ENCODE results near the gene HIF3A.
"Not testable (repeated sequence)": the region's sequence is repeated elsewhere in the genome, so short reads cannot be mapped to it uniquely, and the experiment has no call there.

The HIF3A gene

GRCh38 chr19:46365561-46365960, 68.7 kb downstream of the HIF3A start:
- no peak for DNase-seq

DNA sequence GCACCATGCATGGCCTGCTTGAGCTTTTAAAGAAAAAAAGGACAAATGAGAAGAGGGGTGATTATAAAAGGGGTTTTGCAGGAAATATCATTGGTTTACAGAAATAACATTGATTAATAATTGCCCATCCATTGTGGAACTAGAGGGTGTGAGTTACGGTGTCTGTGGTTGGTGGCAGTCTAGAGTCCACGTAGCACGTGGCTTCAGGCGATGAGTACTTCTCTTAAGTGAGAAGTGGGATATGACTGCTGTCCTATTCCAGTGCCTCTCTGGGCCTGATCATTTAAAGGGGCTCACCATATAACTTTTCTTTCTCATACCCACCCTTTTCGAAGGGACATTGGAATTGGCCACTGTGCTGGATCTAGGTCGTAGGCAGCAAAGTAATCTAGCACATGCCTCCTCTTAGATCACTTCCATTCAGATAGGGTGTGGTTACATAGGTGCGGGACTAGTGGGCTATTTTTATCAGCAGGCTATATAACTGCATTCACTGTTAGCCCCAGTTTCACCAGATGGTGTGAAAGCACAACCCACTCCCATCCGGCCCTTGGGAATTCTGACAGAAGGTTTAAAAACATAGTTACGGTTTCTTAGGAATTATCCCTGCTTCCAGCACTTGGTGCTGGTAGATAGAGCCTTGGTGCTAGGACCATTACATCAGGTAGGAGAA, 69.9 kb downstream of the HIF3A start:
- DNase-seq, result no peak

GRCh38 chr19:46367426-46367825, 70.6 kb downstream of the HIF3A start:
- DNase-seq, result no peak

DNA sequence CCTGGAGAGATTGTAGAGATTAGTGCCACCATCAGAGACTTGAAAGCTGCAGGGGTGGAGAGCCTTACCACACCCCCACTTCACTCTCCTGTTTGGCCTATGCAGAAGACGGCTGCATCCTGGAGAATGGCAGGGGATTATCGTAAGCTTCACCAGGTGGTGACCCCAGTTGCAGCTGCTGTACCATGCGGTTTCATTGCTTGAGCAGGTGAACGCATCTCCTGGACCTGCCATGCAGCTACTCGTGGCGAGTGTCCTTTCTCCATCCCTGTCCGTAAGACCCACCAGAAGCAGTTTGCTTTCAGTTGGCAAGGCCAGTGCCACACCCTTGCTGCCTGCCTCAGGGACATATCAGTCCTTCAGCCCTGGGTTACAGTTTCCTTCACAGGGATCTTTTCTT, 71.3 kb downstream of the HIF3A start:
- DNase-seq, result no peak

DNA sequence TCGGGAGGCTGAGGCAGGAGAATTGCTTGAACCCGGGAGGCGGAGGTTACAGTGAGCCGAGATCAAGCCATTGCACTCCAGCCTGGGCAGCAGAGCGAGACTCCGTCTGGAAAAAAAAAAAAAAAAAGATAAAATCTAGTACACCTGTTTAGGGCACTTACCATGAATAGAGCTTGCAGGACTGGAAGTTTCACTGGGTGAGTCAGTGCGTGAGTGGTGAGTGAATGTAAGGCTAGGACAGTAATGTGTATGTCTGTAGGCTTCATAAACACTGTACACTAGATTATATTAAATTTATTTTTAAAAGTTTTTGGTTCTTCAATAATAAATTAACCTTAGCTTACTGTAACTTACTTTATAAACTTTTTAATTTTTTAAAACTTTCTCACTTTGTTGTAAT, 73.0 kb downstream of the HIF3A start:
- no peak for DNase-seq

GRCh38 chr19:46371371-46371901, 74.6 kb downstream of the HIF3A start:
- DNase-seq, result no peak

GRCh38 chr19:46372901-46373490, 76.2 kb downstream of the HIF3A start:
- no peak for DNase-seq

GRCh38 chr19:46373491-46374359, 76.9 kb downstream of the HIF3A start:
- DNase-seq, result no peak

GRCh38 chr19:46374536-46375475, 78.0 kb downstream of the HIF3A start:
- DNase-seq, result no peak

DNA sequence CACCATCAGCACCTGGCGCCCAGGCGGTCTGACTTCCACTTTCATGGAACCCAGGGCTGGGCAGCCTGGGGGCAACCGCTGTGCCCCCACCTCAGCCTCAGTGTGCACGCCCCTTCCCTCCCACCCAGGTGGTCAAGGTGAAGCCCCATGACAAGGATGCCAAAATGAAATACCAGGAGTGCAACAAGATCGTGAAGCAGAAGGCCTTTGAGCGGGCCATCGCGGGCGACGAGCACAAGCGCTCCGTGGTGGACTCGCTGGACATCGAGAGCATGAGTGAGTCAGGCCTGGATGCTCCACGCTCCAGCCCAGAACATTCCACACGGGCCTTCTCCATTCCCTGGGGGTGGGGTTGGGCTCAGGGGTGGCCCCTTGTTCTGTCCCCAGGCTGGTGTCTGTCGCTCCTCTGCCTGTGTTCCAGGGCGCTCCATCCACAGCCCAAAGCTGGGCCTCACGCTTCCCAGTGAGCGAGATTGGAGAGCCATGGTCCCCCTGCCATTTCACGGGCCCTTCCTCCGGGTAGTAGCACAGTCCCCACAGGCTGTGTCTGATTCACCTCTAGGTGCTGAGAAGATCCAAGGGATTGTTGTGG, 78.7 kb downstream of the HIF3A start:
- not testable (repeated sequence) for DNase-seq

- DNase-seq, result no peak
Observed at GRCh38 chr19:46376241-46377153, 79.7 kb downstream of the HIF3A start.

DNA sequence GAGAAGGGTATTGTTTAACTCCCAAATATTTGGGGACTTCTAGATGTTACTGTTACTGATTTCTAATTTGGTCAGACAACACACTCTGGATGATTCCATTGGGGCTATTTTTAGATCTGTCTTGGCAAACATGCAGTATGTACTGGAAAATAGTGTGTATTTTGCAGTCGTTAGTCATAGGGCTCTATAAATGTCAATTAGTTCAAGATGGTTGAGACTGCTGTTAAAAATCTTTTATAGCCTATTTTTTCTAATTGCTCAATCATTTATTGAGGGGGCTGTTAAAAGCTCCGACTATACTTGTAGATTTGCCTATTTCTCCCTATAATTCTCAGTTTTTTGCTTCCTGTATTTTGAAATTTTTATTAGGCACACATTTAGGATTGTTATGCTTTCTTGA, 81.4 kb downstream of the HIF3A start:
- DNase-seq, result no peak

- DNase-seq, result no peak
Observed at GRCh38 chr19:46380690-46381089, 83.8 kb downstream of the HIF3A start.

- DNase-seq, result no peak
Observed at GRCh38 chr19:46381346-46381745, 84.5 kb downstream of the HIF3A start.

DNA sequence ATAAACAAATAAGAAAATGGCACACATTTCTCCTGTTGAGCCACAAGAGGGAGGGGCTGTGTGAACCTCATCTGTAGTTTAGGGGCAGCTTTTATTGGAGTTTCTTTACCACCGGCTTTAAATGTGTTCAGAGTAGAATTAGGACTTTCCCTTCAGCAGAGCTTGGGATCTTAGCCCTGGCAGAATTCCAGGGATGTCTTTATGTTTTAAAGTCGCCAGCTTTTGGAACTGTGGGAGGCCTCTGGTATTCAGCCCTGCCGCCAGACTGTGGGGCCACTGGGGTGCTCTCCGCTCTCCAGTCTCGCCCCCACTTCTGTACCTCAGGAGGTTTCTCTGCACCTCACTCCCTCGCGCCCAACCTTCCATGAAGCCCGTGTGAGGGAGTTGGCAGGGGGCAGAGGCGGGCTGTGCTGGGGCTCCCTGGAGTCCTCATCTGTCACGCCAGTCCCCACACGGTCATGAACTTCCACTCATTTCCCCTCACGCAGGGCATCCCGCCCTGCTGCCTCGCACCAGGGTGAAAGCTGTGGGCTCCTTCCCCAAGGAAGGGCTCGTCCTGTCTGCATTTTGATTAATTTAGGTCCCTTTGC, 85.0 kb downstream of the HIF3A start:
- no peak for DNase-seq

GRCh38 chr19:46383171-46383815, 86.5 kb downstream of the HIF3A start:
- DNase-seq, result no peak

DNA sequence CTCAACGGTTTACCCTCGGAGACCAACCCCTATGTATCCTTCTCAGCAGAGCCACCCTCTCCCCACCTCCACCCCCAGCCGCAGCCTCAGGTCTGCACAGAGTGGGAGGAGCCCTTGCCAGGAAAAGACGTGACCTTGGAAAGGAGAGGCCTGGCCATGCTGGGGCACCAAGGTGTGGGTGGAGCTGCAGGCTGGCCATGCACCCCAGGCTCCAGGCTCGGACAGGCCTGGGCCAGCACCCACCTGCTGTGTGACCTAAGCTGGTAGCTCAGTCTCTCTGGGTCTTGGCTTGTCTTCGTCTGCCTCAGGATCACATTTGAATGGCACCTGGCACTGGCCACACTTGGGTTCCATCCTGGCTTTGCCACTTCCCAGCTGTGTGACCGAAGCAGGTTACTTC, 87.0 kb downstream of the HIF3A start:
- no peak for DNase-seq

DNA sequence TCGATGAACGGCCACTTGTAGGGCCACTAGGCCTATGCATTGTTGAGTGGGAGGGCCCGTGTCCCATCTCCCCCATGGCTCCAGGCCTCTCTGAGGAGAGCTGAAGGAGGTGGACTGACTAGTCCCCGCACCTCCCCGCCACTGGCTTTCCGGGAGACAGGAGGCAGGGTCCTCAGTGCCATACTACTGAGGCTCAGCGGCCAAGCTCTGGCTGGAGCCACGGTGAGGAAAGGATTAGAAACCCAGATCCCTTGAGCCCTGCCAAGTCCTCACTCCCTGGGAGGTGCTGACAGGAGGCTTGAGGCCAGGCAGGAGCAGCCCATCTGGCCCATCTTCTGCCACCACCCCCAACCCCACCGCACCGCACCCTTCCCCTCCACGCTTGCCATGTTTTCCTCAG, 87.6 kb downstream of the HIF3A start:
- no peak for DNase-seq

DNA sequence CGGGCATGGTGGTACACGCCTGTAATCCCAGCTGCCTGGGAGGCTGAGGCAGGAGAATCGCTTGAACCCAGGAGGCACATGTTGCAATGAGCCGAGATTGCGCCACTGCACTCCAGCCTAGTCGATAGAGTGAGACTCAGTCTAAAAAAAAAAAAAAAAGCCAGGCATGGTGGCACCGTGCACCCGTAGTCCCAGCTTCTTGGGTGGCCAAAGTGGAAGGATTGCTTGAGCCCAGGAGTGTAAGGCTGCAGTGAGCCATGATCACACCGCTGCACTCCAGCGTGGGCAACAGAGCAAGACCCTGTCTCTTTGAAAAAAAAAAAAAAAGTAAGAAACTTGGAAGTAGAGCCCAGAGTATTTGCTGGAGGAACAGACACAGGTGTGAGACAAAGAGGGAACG, 88.8 kb downstream of the HIF3A start:
- DNase-seq, result no peak

DNA sequence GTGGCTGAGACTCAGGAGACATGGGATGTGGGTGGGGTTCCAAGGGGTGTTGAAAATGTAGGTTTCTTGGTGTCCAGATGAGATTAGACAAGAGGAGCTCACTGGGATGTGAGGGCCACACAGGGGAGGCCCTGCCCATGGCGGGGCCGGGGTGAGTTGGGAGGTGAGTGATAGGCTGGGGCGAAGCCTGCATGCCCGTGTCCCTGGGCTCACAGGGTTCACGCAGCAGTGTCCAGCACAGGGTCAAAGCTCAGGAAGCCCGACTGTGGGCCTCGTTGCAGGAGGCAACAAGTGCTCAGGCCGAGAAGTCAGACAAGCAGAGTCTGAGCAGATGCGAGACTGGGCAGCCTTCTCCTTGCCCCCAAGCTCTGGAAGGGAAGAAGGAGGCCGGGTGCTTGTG, 89.3 kb downstream of the HIF3A start:
- no peak for DNase-seq

Measured in T-helper 9 cell (primary cell).